PC-9 (cell line): Measurements from ENCODE around the gene RNF10. TPM values are rescaled to one million over a fixed set of nuclear protein-coding genes. Genes with fewer than 3 reads are reported as not detected.

ENCODE experiments used
- BruUV-seq: library from RNA; stranded (reverse); fragments of 400-500 nt; replicated peaks from 2 replicates; lab custom pipeline; 2021; lab: Mats Ljungman, UMichigan
- CTCF ChIA-PET: fragments of 300-600 bp; sonication (Branson Sonifier 250); formaldehyde crosslinking; loops from one replicate; lab custom pipeline; 2022; ENCODE audit warnings: antibody characterized with exemption; lab: Charles Lee
- POLR2A ChIA-PET: fragments of 300-600 bp; sonication (Branson Sonifier 250); formaldehyde crosslinking; loops from one replicate; lab custom pipeline; 2022; ENCODE audit warnings: antibody characterized with exemption; ENCODE audit not compliant: unreplicated experiment; lab: Charles Lee
- DNase-seq, 2 experiments: peaks; one replicate each; pipeline versions ENCODE4 v3.0.0 to v3.0.0-alpha.2; 2015 to 2022; ENCODE audit warnings: mixed read lengths in 1 of 2
- H2AFZ ChIP-seq: fragments of 200-600 bp; sonication (generic); 2 replicates; pipeline ENCODE4 v1.8.1; 2017; ENCODE audit warnings: antibody characterized with exemption
- H3F3A ChIP-seq: fragments of 200-600 bp; sonication (generic); 2 replicates; pipeline ENCODE4 v1.8.1; 2017; ENCODE audit warnings: antibody characterized with exemption, mild to moderate bottlenecking, low read depth; ENCODE audit not compliant: insufficient read depth
- H3K27ac ChIP-seq: fragments of 200-600 bp; sonication (generic); 2 replicates; pipeline ENCODE4 v1.6.1; 2016; ENCODE audit warnings: mixed run types
- H3K27me3 ChIP-seq: fragments of 200-600 bp; sonication (generic); 2 replicates; pipeline ENCODE4 v1.6.1; 2016; ENCODE audit warnings: low read depth, mixed run types; ENCODE audit not compliant: insufficient read depth
- H3K36me3 ChIP-seq: fragments of 200-600 bp; sonication (generic); 2 replicates; pipeline ENCODE4 v1.6.1; 2016; ENCODE audit warnings: low read depth, mixed run types
- H3K4me1 ChIP-seq: fragments of 200-600 bp; sonication (generic); replicated peaks from 2 replicates; pipeline ENCODE4 v1.6.1; 2016; ENCODE audit warnings: mixed run types; ENCODE audit not compliant: insufficient read depth
- H3K4me2 ChIP-seq: fragments of 200-600 bp; sonication (generic); 2 replicates; pipeline ENCODE4 v1.6.1; 2017; ENCODE audit warnings: mixed run types
- H3K4me3 ChIP-seq: fragments of 200-600 bp; sonication (generic); 2 replicates; pipeline ENCODE4 v1.6.1; 2016; ENCODE audit warnings: mixed run types
- H3K79me2 ChIP-seq: fragments of 200-600 bp; sonication (generic); 2 replicates; pipeline ENCODE4 v1.6.1; 2017; ENCODE audit warnings: low read depth, mixed run types
- H3K9me2 ChIP-seq: fragments of 200-600 bp; sonication (generic); 2 replicates; pipeline ENCODE4 v1.8.1; 2017; ENCODE audit warnings: mild to moderate bottlenecking; ENCODE audit not compliant: insufficient read depth
- H3K9me3 ChIP-seq: fragments of 200-600 bp; sonication (generic); 2 replicates; pipeline ENCODE4 v1.8.1; 2016; ENCODE audit warnings: low read depth; ENCODE audit not compliant: insufficient read depth
- H4K20me1 ChIP-seq: fragments of 200-600 bp; sonication (generic); 2 replicates; pipeline ENCODE4 v1.8.1; 2017; ENCODE audit not compliant: insufficient read depth
- CTCF ChIP-seq: fragments of 200-600 bp; sonication (generic); conservative IDR thresholded peaks from 2 replicates; pipeline ENCODE4 v1.6.1; 2017; ENCODE audit warnings: mixed run types, antibody characterized with exemption, mild to moderate bottlenecking, moderate library complexity
- EZH2 ChIP-seq: fragments of 200-600 bp; sonication (generic); IDR thresholded peaks from 2 replicates; pipeline ENCODE4 v1.8.0; 2017; ENCODE audit warnings: antibody characterized with exemption, low read depth
- intact Hi-C: fragments of 100-400 bp; cut with micrococcal nuclease; formaldehyde crosslinking; loops from one replicate; pipeline ENCODE4 v1.10.0; 2022; ENCODE audit not compliant: unreplicated experiment
- total RNA-seq: library from RNA; stranded (reverse); gene quantifications from 2 replicates; pipeline ENCODE4 v1.2.3, GENCODE V29; 2021

The RNF10 gene
- total RNA-seq, 1 experiment from 2014 or later = 196 TPM

GRCh38 chr12:120546050-120546386, 11.9 kb downstream of the RNF10 start:
- no peaks in the 10 kb centered on the region for H3K9me2 ChIP-seq
- DNase-seq = no peak
- ChIA-PET CTCF (no interaction called here), POLR2A (interaction anchor here (0.6 to 0.7 kb wide), 2 partner anchors 31 to 211 kb away, joined by 3 read pairs; no protein-coding TSS in a partner anchor)
- no peaks in the 10 kb centered on the region for H3K4me1 ChIP-seq
- intact Hi-C loops = no loop called here
- no TSS peak for BruUV-seq
- no peak overlapping the region for H2AFZ ChIP-seq
- H3K79me2 ChIP-seq = peaks cover 80% of the 10 kb centered on the region
- H3K36me3 ChIP-seq = peaks cover 21% of the 10 kb centered on the region
- H3K27ac ChIP-seq = no peak overlapping the region
- no peaks in the 10 kb centered on the region for H3K27me3 ChIP-seq
- H4K20me1 ChIP-seq = peaks cover 77% of the 10 kb centered on the region
- no peaks in the 10 kb centered on the region for H3K9me3 ChIP-seq
- H3K4me3 ChIP-seq = no peak overlapping the region
- H3K4me2 ChIP-seq = no peak overlapping the region
- H3F3A ChIP-seq = no peaks in the 10 kb centered on the region; the same call in 1 of the 2 replicates
- TF ChIP-seq EZH2 (no peak), CTCF (no peak)

GRCh38 chr12:120554678-120555077, 20.5 kb downstream of the RNF10 start:
- BruUV-seq = no TSS peak
- ChIA-PET CTCF (interaction anchor here (0.5 kb wide), 1 partner anchor 84 kb away, joined by 11 read pairs; no protein-coding TSS in a partner anchor), POLR2A (no interaction called here)
- H3K27ac ChIP-seq = no peak overlapping the region
- no peak overlapping the region for H3K4me2 ChIP-seq
- no peak for TF ChIP-seq CTCF
- TF ChIP-seq EZH2 = no peak
- H2AFZ ChIP-seq = no peak overlapping the region
- no peaks in the 10 kb centered on the region for H3K9me2 ChIP-seq
- intact Hi-C loops = no loop called here
- H3K27me3 ChIP-seq = no peaks in the 10 kb centered on the region
- peaks cover 10% of the 10 kb centered on the region for H3F3A ChIP-seq
- H3K79me2 ChIP-seq = 0 out of 2 replicates have a peak, but pooled peaks cover 4% of the 10 kb centered on the region
- peaks cover 17% of the 10 kb centered on the region; the same call in 1 of the 2 replicates for H3K36me3 ChIP-seq
- H3K4me3 ChIP-seq = no peak overlapping the region
- peaks cover 20% of the 10 kb centered on the region for H4K20me1 ChIP-seq
- H3K9me3 ChIP-seq = no peaks in the 10 kb centered on the region
- H3K4me1 ChIP-seq = no peaks in the 10 kb centered on the region
- DNase-seq = no peak

GRCh38 chr12:120557589-120557988, 23.4 kb downstream of the RNF10 start:
- intact Hi-C loops = no loop called here
- TF ChIP-seq EZH2 = no peak
- TF ChIP-seq CTCF = no peak
- Histone ChIP-seq H3K4me2 (no peak overlapping the region), H3F3A (no peaks in the 10 kb centered on the region; the same call in none of the 2 replicates), H3K9me3 (no peaks in the 10 kb centered on the region), H3K27me3 (no peaks in the 10 kb centered on the region), H3K36me3 (peaks cover 36% of the 10 kb centered on the region), H4K20me1 (peaks cover 10% of the 10 kb centered on the region), H2AFZ (no peak overlapping the region), H3K79me2 (0 out of 2 replicates have a peak, but pooled peaks cover 4% of the 10 kb centered on the region), H3K4me3 (no peak overlapping the region), H3K27ac (no peak overlapping the region), H3K9me2 (no peaks in the 10 kb centered on the region), H3K4me1 (no peaks in the 10 kb centered on the region)
- ChIA-PET POLR2A (no interaction called here), CTCF (no interaction called here)
- no peak for DNase-seq
- BruUV-seq = no TSS peak
